K562 (cell line): ENCODE measurements around the gene CPED1. TPM values are rescaled to one million over a fixed set of nuclear protein-coding genes. Genes with fewer than 3 reads are reported as not detected.

ENCODE experiments used
- ATAC-seq: fragments of 200-7000 bp; cut with Tn5 transposase; 3 replicates; pipeline ENCODE4 v1.9.1; 2020; ENCODE audit warnings: moderate library complexity
- BruUV-seq: library from RNA; stranded (reverse); fragments of 400-500 nt; replicated peaks from 2 replicates; lab custom pipeline; 2021; lab: Mats Ljungman, UMichigan
- CTCF ChIA-PET: fragments of 300-600 bp; formaldehyde crosslinking; extraction: SDS; loops from one replicate; lab custom pipeline; 2021; ENCODE audit warnings: low intra/inter-chr PET ratio; lab: Yijun Ruan, JAX
- POLR2A ChIA-PET: fragments of 300-600, 350-650 bp; sonication (Branson Sonifier 250); formaldehyde crosslinking; extraction: SDS; loops from one replicate; lab custom pipeline; 2021; ENCODE audit warnings: antibody characterized with exemption, inconsistent platforms; lab: Yijun Ruan, JAX
- DNase-seq, 4 experiments: peaks; one replicate each; pipeline versions ENCODE4 v3.0.0 to v3.0.0-alpha.2; 2011 to 2018; ENCODE audit warnings: low spot score in 3 of 4, mixed read lengths in 3 of 4; ENCODE audit errors: extremely low read depth in 1 of 4
- FAIRE-seq: peaks from 2 replicates; lab custom pipeline; 2011; peaks lifted over from hg19 to GRCh38; lab: Jason Lieb, UNC
- H2AFZ ChIP-seq: 2 replicates; pipeline ENCODE4 v1.6.0; 2011; ENCODE audit warnings: low read depth, low read length, control low read depth, inconsistent platforms
- H3K27ac ChIP-seq: fragments of 200-600 bp; 3 replicates; pipeline ENCODE4 v1.8.0; 2011; ENCODE audit warnings: low read depth, mild to moderate bottlenecking, control low read depth, inconsistent platforms, low read length, moderate library complexity, mixed read lengths; ENCODE audit errors: extremely low read depth
- H3K27me3 ChIP-seq, 2 experiments: fragments of 300-600 bp in 1 of 2; 2 replicates in 1 of 2; 3 replicates in 1 of 2; pipeline versions ENCODE4 v1.6.0 to v1.8.0; 2011; ENCODE audit warnings: inconsistent platforms in 2 of 2, low read length in 2 of 2, mild to moderate bottlenecking in 1 of 2, mixed read lengths in 1 of 2, moderate library complexity in 1 of 2; ENCODE audit not compliant: control insufficient read depth in 2 of 2, insufficient read depth in 2 of 2
- H3K36me3 ChIP-seq: fragments of 300-600 bp; 3 replicates; pipeline ENCODE4 v1.8.0; 2011; ENCODE audit warnings: mild to moderate bottlenecking, low read length, inconsistent platforms; ENCODE audit not compliant: control insufficient read depth, insufficient read depth
- H3K4me1 ChIP-seq, 2 experiments: fragments of 200-600 bp in 1 of 2; replicated peaks in 1 of 2; 2 replicates in 1 of 2; 3 replicates in 1 of 2; pipeline versions ENCODE4 v1.5.1 to v1.8.0; 2011; ENCODE audit warnings: inconsistent platforms in 2 of 2, low read length in 2 of 2, mild to moderate bottlenecking in 1 of 2, mixed read lengths in 1 of 2, moderate library complexity in 1 of 2; ENCODE audit not compliant: control insufficient read depth in 2 of 2, insufficient read depth in 2 of 2
- H3K4me2 ChIP-seq: 2 replicates; pipeline ENCODE4 v1.6.1; 2011; ENCODE audit warnings: low read length, control low read depth, inconsistent platforms, mixed read lengths; ENCODE audit not compliant: insufficient read depth
- H3K4me3 ChIP-seq: fragments of 200-600 bp; sonication (generic), shearing (Covaris generic); 2 replicates; pipeline ENCODE4 v1.5.1; 2016; ENCODE audit warnings: control low read depth, inconsistent platforms
- H3K79me2 ChIP-seq: fragments of 200-600 bp; 3 replicates; pipeline ENCODE4 v1.8.0; 2011; ENCODE audit warnings: low read length, inconsistent platforms; ENCODE audit not compliant: control insufficient read depth, insufficient read depth
- H3K9ac ChIP-seq, 2 experiments: 2 replicates each; pipeline versions ENCODE4 v1.6.0 to v1.6.1; 2011; ENCODE audit warnings: low read depth in 2 of 2, low read length in 2 of 2, control low read depth in 1 of 2, inconsistent platforms in 1 of 2, mild to moderate bottlenecking in 1 of 2, mixed read lengths in 1 of 2; ENCODE audit not compliant: insufficient read depth in 1 of 2
- H3K9me1 ChIP-seq: one replicate; pipeline ENCODE4 v1.6.0; 2011; ENCODE audit warnings: inconsistent platforms, mild to moderate bottlenecking, low read length, moderate library complexity; ENCODE audit not compliant: control insufficient read depth, insufficient read depth
- H3K9me3 ChIP-seq: replicated peaks from 2 replicates; pipeline ENCODE4 v1.5.1; 2011; ENCODE audit warnings: low read depth, low read length, inconsistent platforms; ENCODE audit not compliant: control insufficient read depth, insufficient read depth
- H4K20me1 ChIP-seq: replicated peaks from 2 replicates; pipeline ENCODE4 v1.6.1; 2011; ENCODE audit warnings: low read length, inconsistent platforms, mixed read lengths; ENCODE audit not compliant: control insufficient read depth, insufficient read depth
- CTCFL ChIP-seq: IDR thresholded peaks from 2 replicates; pipeline ENCODE4 v1.6.1; 2011; ENCODE audit warnings: borderline replicate concordance, low read depth, mild to moderate bottlenecking, moderate library complexity, low read length; ENCODE audit not compliant: insufficient read depth, poor library complexity, severe bottlenecking
- PHB2 ChIP-seq: fragments of 450-650 bp; IDR thresholded peaks from 2 replicates; pipeline ENCODE4 v1.6.1; 2017; ENCODE audit warnings: low read depth
- SAFB2 ChIP-seq: fragments of 200-400 bp; formaldehyde crosslinking; IDR thresholded peaks from 2 replicates; pipeline ENCODE4 v1.6.1; 2018; ENCODE audit warnings: borderline replicate concordance, low read length, low read depth, moderate library complexity; ENCODE audit not compliant: severe bottlenecking
- TRIM24 ChIP-seq, 2 experiments: fragments of 450-650 bp; IDR thresholded peaks; 2 replicates each; pipeline ENCODE4 v1.6.1; 2016
- WHSC1 ChIP-seq: IDR thresholded peaks from one replicate; pipeline ENCODE4 v1.6.1; 2012; ENCODE audit warnings: low read length, control low read depth, inconsistent platforms
- XRCC3 ChIP-seq: fragments of 450-650 bp; IDR thresholded peaks from 2 replicates; pipeline ENCODE4 v1.6.1; 2017; ENCODE audit warnings: mild to moderate bottlenecking, moderate library complexity
- ZNF143 ChIP-seq: sonication (generic); formaldehyde crosslinking; IDR thresholded peaks from 2 replicates; pipeline ENCODE4 v1.9.0; 2022; ENCODE audit warnings: mild to moderate bottlenecking, missing genetic modification reagents
- ZNF347 ChIP-seq: fragments of 450-650 bp; formaldehyde crosslinking; IDR thresholded peaks from 2 replicates; pipeline ENCODE4 v1.4.0; 2020; ENCODE audit warnings: low read depth, mild to moderate bottlenecking, moderate library complexity
- WGBS: fragments of 100-300 bp; shearing (Covaris generic); methylation state at CpG from one replicate; pipeline ENCODE4 v1.1.6; 2016; ENCODE audit warnings: low coverage, mixed read lengths; ENCODE audit not compliant: insufficient coverage; ENCODE audit errors: missing lambda C conversion rate; 5-methylcytosine and 5-hydroxymethylcytosine counted together
- in situ Hi-C: fragments of 300-500 bp; cut with MboI; formaldehyde crosslinking; loops from 4 replicates; pipeline ENCODE4 v1.15.0; 2018; ENCODE audit warnings: inconsistent platforms, mixed read lengths
- intact Hi-C: fragments of 100-400 bp; cut with micrococcal nuclease; formaldehyde crosslinking; loops from 2 replicates; pipeline ENCODE4 v1.14.2; 2022
- polyA plus RNA-seq, 8 experiments: library from polyadenylated mRNA; depleted of rRNA in 4 of 8; stranded (reverse) in 5 of 8; unstranded in 3 of 8; fragments of >200 nt; fragmentation: Nextera tagmentation in 2 of 8; fragmentation: Illumina TruSeq in 1 of 8; extraction: Ambion mirVana in 2 of 8; extraction: Trizol in 1 of 8; gene quantifications; 2 replicates each; pipeline versions ENCODE4 v1.2.1 to v1.2.3, GENCODE V29; 2011 to 2014; ENCODE audit warnings: inconsistent platforms in 1 of 8, missing spikeins in 1 of 8
- total RNA-seq, 7 experiments: library from RNA; depleted of rRNA in 6 of 7; stranded (reverse); fragments of >200 nt in 6 of 7; fragmentation: Illumina TruSeq in 2 of 7; extraction: Trizol in 2 of 7; gene quantifications; 2 replicates each; pipeline versions ENCODE4 v1.2.1 to v1.2.3, GENCODE V29; 2011 to 2021; ENCODE audit warnings: low replicate concordance in 1 of 7
- TF ChIP-seq, protein P1 (sequence below): fragments of 450-650 bp; formaldehyde crosslinking; IDR thresholded peaks from 2 replicates; pipeline ENCODE4 v1.4.0; 2020; ENCODE audit warnings: mild to moderate bottlenecking, moderate library complexity
- TF ChIP-seq, protein P2 (sequence below): sonication (generic); formaldehyde crosslinking; IDR thresholded peaks from 2 replicates; pipeline ENCODE4 v1.8.0; 2022; ENCODE audit warnings: missing genetic modification reagents, mild to moderate bottlenecking, borderline replicate concordance
- TF ChIP-seq, protein P3 (sequence below): sonication (generic); formaldehyde crosslinking; IDR thresholded peaks from 2 replicates; pipeline ENCODE4 v1.8.0; 2022; ENCODE audit warnings: missing genetic modification reagents, mild to moderate bottlenecking, borderline replicate concordance

Gene CPED1
- total and polyA plus RNA-seq, 9 of the 15 experiments (the other 6 are each of a cell fraction or from before 2014, with no cell fraction given) = 195 to 393 (median 290) TPM

DNA sequence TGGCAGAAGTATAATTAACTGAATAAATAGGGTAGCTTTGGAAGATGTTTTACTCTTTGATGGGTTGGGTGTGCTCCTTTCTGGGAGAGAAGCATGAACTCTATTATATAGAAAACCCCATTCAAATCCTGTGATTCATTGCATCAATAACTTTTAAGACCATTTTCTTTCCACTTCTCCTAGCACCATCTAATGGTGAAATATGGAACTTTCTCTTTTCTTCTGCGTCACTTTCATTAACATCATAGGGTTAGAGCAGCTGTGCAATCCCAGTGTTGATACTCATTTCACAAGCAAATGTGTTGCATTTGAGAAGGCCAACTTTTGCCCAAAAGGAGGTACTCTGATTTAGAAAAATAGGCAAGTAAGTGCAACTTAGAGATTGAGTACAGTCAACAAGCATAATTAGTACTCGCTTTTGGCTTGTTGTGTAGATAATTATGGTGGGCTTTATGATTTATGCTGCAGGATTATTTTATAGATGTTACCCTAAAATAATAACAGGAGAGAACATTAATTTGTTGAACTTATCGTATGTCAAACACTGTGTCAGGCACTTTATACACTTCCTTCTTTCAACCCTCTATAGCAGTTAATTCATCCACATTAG, 92.9 kb downstream of the CPED1 start:
- ATAC-seq (peak; percentile 24), DNase-seq (peak; percentile 44 to 85 (median 62)), FAIRE-seq (no peak)
- Histone ChIP-seq H2AFZ (no peak overlapping the region), H3K9me3 (no peaks in the 10 kb centered on the region), H3K4me1 (peaks cover 3 to 54% of the 10 kb centered on the region in 2 experiments), H3K36me3 (peaks cover 84% of the 10 kb centered on the region), H3K9me1 (no peaks in the 10 kb centered on the region), H4K20me1 (peaks cover 33% of the 10 kb centered on the region), H3K27ac (peak overlapping the region; percentile 2; the same call in 1 of the 3 replicates), H3K79me2 (peaks cover 100% of the 10 kb centered on the region), H3K9ac (peak overlapping the region in 1 of 2 experiments; percentile 82; a peak in 2 of 4 replicates), H3K4me3 (peak overlapping the region; percentile 54), H3K27me3 (no peaks in the 10 kb centered on the region), H3K4me2 (peak overlapping the region; percentile 94)
- 30% methylated on average over 3 of the region's 3 CpGs for WGBS
- ChIA-PET CTCF (interaction anchor here (1.0 to 9.0 kb wide), 6 partner anchors 86 to 290 kb away, joined by 3 to 129 read pairs (median 6); partner anchors contain the start of gene CPED1), POLR2A (interaction anchor here (0.7 to 4.6 kb wide), 11 partner anchors 9 to 209 kb away, joined by 3 to 41 read pairs (median 3); partner anchors contain the start of gene CPED1)
- intact Hi-C loops (loop anchor here (1.0 kb wide), 2 partner anchors 94 to 131 kb away; partner anchors contain the start of gene ING3), in situ Hi-C loops (no loop called here)
- BruUV-seq = no TSS peak
- TF ChIP-seq SAFB2 = no peak
- TF ChIP-seq CTCFL = no peak
- no peak for TF ChIP-seq ZNF143 (CRISPR knock-in tag)
- 0 out of 4 replicates have a peak, but pooled peaks of 1 of the 2 experiments have one; percentile 6 for TF ChIP-seq TRIM24 (IDR thresholded peaks at IDR 0.05)
- no peak; the same call in 1 of the 2 replicates for TF ChIP-seq XRCC3
- 0 out of 2 replicates have a peak, but pooled peaks have one; percentile 3 for TF ChIP-seq PHB2
- TF ChIP-seq, protein P1, sequence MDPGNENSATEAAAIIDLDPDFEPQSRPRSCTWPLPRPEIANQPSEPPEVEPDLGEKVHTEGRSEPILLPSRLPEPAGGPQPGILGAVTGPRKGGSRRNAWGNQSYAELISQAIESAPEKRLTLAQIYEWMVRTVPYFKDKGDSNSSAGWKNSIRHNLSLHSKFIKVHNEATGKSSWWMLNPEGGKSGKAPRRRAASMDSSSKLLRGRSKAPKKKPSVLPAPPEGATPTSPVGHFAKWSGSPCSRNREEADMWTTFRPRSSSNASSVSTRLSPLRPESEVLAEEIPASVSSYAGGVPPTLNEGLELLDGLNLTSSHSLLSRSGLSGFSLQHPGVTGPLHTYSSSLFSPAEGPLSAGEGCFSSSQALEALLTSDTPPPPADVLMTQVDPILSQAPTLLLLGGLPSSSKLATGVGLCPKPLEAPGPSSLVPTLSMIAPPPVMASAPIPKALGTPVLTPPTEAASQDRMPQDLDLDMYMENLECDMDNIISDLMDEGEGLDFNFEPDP (CRISPR knock-in tag) = peak; percentile 77; the same call in 1 of the 2 replicates
- no peak for TF ChIP-seq WHSC1
- no peak for TF ChIP-seq ZNF347
- TF ChIP-seq, protein P2, sequence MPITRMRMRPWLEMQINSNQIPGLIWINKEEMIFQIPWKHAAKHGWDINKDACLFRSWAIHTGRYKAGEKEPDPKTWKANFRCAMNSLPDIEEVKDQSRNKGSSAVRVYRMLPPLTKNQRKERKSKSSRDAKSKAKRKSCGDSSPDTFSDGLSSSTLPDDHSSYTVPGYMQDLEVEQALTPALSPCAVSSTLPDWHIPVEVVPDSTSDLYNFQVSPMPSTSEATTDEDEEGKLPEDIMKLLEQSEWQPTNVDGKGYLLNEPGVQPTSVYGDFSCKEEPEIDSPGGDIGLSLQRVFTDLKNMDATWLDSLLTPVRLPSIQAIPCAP (CRISPR knock-in tag) = no peak
- TF ChIP-seq, protein P3, sequence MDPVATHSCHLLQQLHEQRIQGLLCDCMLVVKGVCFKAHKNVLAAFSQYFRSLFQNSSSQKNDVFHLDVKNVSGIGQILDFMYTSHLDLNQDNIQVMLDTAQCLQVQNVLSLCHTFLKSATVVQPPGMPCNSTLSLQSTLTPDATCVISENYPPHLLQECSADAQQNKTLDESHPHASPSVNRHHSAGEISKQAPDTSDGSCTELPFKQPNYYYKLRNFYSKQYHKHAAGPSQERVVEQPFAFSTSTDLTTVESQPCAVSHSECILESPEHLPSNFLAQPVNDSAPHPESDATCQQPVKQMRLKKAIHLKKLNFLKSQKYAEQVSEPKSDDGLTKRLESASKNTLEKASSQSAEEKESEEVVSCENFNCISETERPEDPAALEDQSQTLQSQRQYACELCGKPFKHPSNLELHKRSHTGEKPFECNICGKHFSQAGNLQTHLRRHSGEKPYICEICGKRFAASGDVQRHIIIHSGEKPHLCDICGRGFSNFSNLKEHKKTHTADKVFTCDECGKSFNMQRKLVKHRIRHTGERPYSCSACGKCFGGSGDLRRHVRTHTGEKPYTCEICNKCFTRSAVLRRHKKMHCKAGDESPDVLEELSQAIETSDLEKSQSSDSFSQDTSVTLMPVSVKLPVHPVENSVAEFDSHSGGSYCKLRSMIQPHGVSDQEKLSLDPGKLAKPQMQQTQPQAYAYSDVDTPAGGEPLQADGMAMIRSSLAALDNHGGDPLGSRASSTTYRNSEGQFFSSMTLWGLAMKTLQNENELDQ (CRISPR knock-in tag) = no peak
